Measurements from ENCODE around the gene PALLD.
"Not testable (repeated sequence)": the region's sequence is repeated elsewhere in the genome, so short reads cannot be mapped to it uniquely, and the experiment has no call there.

PALLD gene

GRCh38 chr4:168674866-168675265, 178.0 kb downstream of the PALLD start:
- no peak for DNase-seq (ENCODE audit: low read depth in 2 of 2)

- no peak for DNase-seq (ENCODE audit: low read depth in 2 of 2)
Measured at GRCh38 chr4:168677063-168677462, 180.2 kb downstream of the PALLD start.

GRCh38 chr4:168677879-168678278, 181.0 kb downstream of the PALLD start:
- no peak for DNase-seq (ENCODE audit: low read depth in 2 of 2)

- no peak for DNase-seq (ENCODE audit: low read depth in 2 of 2)
Measured at GRCh38 chr4:168678751-168679366, 182.0 kb downstream of the PALLD start.

GRCh38 chr4:168679397-168679796, 182.5 kb downstream of the PALLD start:
- no peak for DNase-seq (ENCODE audit: low read depth in 2 of 2)

GRCh38 chr4:168679819-168680218, 183.0 kb downstream of the PALLD start:
- no peak for DNase-seq (ENCODE audit: low read depth in 2 of 2)

GRCh38 chr4:168682898-168683500, 186.1 kb downstream of the PALLD start:
- DNase-seq (ENCODE audit: low read depth in 2 of 2), result no peak

GRCh38 chr4:168683595-168683994, 186.7 kb downstream of the PALLD start:
- no peak for DNase-seq (ENCODE audit: low read depth in 2 of 2)

- no peak for DNase-seq (ENCODE audit: low read depth in 2 of 2)
Measured at GRCh38 chr4:168685136-168685809, 188.4 kb downstream of the PALLD start.

- no peak for DNase-seq (ENCODE audit: low read depth in 2 of 2)
Measured at GRCh38 chr4:168688584-168688983, 191.7 kb downstream of the PALLD start.

- no peak for DNase-seq (ENCODE audit: low read depth in 2 of 2)
Measured at GRCh38 chr4:168689791-168690190, 192.9 kb downstream of the PALLD start.

GRCh38 chr4:168690199-168690598, 193.3 kb downstream of the PALLD start:
- DNase-seq (ENCODE audit: low read depth in 2 of 2), result no peak

- no peak for DNase-seq (ENCODE audit: low read depth in 2 of 2)
Measured at GRCh38 chr4:168691631-168692369, 194.9 kb downstream of the PALLD start.

GRCh38 chr4:168693750-168694490, 197.1 kb downstream of the PALLD start:
- no peak for DNase-seq (ENCODE audit: low read depth in 2 of 2)

GRCh38 chr4:168694667-168695066, 197.8 kb downstream of the PALLD start:
- DNase-seq (ENCODE audit: low read depth in 2 of 2), result no peak

GRCh38 chr4:168695288-168695687, 198.4 kb downstream of the PALLD start:
- DNase-seq (ENCODE audit: low read depth in 2 of 2), result no peak

GRCh38 chr4:168696280-168696679, 199.4 kb downstream of the PALLD start:
- no peak for DNase-seq (ENCODE audit: low read depth in 2 of 2)

GRCh38 chr4:168696826-168697225, 200.0 kb downstream of the PALLD start:
- DNase-seq (ENCODE audit: low read depth in 2 of 2), result no peak

GRCh38 chr4:168699224-168699878, 202.5 kb downstream of the PALLD start:
- no peak for DNase-seq (ENCODE audit: low read depth in 2 of 2)

- no peak for DNase-seq (ENCODE audit: low read depth in 2 of 2)
Measured at GRCh38 chr4:168701061-168701460, 204.2 kb downstream of the PALLD start.

GRCh38 chr4:168702581-168703087, 205.8 kb downstream of the PALLD start:
- not testable (repeated sequence) for DNase-seq (ENCODE audit: low read depth in 2 of 2)
